Epithelial cell of proximal tubule (primary cell): ENCODE results near the gene HSPB8. TPM values are rescaled to one million over a fixed set of nuclear protein-coding genes. Genes with fewer than 3 reads are reported as not detected.

Experiments
- DNase-seq: peaks from one replicate; pipeline ENCODE4 v3.0.0-alpha.2; 2011; ENCODE audit warnings: low read depth
- H3K4me3 ChIP-seq: 2 replicates; pipeline ENCODE4 v1.5.1; 2011; ENCODE audit warnings: low read depth, mild to moderate bottlenecking, low read length
- total RNA-seq: library from RNA; depleted of rRNA; stranded (reverse); fragments of >200 nt; gene quantifications from 2 replicates; pipeline ENCODE4 v1.2.3, GENCODE V29; 2015
- TF ChIP-seq, protein P1 (sequence below): conservative IDR thresholded peaks from 2 replicates; pipeline ENCODE4 v1.5.1; 2012; ENCODE audit warnings: low read depth, mild to moderate bottlenecking, low read length

Gene HSPB8
- total RNA-seq, 1 donor from 2014 or later, result 32.3 TPM

DNA sequence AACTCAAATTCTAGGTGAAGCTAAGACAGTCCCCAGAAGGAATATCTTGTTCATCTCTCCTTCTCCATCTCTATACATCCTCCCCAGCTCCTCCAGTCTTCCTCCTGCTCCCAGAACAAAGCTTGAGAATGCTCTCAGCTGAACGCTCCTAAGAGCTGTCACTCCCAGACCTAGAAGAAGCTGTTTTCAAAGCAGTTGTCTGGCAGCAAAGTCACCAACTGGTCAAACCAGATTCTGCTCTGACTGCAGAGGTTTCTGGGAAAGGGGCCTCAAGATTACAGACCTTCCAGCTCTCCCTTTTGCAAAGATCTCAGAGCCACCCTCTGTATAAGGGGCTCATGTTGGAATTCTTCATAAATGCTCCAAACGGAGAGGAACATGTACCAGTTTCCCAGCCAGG, 9.6 kb upstream of the HSPB8 start:
- no peak for DNase-seq
- no peak overlapping the region for H3K4me3 ChIP-seq
- TF ChIP-seq, protein P1, sequence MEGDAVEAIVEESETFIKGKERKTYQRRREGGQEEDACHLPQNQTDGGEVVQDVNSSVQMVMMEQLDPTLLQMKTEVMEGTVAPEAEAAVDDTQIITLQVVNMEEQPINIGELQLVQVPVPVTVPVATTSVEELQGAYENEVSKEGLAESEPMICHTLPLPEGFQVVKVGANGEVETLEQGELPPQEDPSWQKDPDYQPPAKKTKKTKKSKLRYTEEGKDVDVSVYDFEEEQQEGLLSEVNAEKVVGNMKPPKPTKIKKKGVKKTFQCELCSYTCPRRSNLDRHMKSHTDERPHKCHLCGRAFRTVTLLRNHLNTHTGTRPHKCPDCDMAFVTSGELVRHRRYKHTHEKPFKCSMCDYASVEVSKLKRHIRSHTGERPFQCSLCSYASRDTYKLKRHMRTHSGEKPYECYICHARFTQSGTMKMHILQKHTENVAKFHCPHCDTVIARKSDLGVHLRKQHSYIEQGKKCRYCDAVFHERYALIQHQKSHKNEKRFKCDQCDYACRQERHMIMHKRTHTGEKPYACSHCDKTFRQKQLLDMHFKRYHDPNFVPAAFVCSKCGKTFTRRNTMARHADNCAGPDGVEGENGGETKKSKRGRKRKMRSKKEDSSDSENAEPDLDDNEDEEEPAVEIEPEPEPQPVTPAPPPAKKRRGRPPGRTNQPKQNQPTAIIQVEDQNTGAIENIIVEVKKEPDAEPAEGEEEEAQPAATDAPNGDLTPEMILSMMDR, result no peak

DNA sequence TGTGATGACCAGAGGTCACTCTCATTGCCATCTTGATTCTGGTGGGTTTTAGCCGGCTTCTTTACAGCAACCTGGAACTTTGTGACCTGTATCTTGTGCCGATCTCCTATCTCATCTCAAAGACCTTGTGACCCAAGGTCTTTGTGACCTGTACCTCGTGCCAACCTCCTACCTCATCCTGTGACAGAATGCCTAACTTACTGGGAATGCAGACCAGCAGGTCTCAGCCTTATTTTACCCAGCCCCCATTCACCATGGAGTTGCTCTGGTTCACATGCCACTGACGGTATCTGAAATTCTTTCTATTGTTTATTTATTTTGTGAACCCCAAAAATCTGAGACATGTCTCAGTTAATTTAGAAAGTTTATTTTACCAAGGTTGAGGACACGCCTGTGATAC, 7.4 kb upstream of the HSPB8 start:
- TF ChIP-seq, protein P1, result no peak
- no peak for DNase-seq
- no peak overlapping the region for H3K4me3 ChIP-seq

DNA sequence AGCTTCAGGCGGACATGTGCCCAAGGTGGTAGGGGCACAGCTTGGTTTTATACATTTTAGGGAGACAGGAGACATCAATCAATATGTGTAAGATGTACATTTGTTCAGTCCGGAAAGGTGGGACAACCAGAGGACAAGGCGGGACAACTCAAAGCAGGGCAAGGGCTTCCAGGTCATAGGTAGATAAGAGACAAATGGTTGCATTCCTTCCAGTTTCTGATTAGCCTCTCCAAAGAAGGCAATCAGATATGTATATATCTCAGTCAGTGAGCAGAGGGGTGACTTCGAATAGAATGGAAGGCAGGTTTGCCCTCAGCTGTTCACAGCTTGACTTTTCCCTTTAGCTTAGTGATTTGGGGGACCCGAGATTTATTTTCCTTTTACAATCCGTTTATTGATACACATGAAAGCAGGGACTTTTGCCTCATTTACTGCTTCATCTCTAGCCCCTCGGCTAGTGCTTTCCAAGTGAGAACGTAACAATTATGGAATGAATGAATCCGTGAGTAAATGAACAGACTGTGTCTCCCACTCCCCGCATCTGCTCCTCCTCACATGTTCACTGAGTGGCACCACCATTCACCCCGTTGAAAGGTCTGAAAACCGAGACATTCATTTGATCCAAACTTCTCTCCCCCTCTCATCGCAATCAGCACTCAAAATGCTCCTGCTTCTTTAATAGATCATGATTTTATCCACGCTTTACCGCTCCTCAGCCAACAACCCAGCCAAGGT, 6.9 kb upstream of the HSPB8 start:
- TF ChIP-seq, protein P1, result no peak
- DNase-seq, result no peak
- no peak overlapping the region for H3K4me3 ChIP-seq

DNA sequence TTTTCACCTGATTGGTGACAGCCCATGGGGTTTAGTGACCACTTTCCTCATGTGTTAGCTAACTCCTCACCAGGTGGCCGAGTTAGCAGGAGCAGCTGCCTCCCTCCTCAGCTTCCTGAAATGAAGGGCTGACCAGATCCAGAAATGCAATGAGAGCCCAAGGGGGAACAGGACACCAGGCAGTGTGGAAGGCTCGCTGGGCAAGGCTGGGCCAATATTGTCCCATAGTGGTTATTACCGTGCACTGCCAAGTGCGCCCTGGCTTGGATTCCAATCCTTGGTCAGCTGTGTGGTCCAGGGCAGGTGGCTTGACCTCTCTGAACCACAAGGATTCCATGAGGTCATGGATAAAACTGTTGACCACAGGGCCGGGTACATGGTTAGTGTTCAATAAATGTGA, 3.6 kb upstream of the HSPB8 start:
- no peak overlapping the region for H3K4me3 ChIP-seq
- no peak for DNase-seq
- TF ChIP-seq, protein P1, result no peak

DNA sequence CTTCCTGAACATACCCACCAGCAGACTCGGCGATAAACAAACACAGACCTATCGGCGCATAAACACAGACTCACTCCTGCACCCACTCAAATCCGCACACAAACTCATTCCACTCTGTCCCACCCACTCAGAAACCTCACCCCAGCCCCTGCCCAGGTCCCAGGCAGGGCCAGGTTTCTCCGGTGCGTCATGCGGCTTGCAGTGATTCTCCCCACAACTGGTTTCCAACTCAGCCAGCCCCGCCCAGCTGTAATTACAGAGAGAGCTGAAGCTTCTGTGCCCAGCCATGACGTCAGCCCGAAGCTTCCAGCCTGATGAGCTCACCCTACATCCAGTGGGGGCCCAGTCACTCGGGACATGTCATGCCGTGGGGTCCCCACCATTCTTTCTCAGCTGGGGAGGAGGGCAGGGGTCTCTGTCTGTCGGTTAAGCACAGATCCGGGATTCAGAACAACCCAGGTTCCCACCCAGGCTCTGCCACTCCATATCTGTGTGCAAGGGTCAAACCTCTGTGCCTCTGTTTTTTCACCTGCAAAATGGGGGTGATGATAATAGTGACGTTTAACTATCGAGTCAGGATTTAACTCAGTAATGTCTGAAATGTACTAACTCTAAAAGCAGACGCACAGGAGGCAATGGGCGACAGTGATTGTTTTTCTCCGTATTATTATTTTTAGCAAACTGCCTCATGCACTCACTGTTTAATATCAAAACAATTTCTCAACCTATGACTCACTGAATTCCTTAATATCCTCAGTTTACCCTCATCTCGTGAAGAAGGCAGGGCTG, 2.3 kb upstream of the HSPB8 start:
- TF ChIP-seq, protein P1, result no peak
- H3K4me3 ChIP-seq, result peak overlapping the region; percentile 43
- DNase-seq, result no peak

DNA sequence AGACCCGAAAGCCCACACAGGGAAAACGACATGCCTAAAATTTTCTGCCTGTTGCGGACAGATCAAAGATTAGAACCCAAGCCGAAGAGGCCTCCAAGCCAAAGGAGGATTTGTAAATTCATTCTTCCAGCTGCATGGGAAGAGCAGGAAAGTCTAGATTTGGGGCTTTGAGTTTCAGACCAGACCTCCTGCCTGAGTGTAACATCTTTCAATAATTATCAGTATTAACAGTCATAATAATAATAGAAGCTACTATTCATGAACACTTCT, 1.7 kb upstream of the HSPB8 start:
- TF ChIP-seq, protein P1, result no peak
- no peak overlapping the region for H3K4me3 ChIP-seq
- no peak for DNase-seq
